A549 (cell line): ENCODE results near the gene ADD2. TPM values are rescaled to one million over a fixed set of nuclear protein-coding genes. Genes with fewer than 3 reads are reported as not detected.

ENCODE experiments used
- ATAC-seq, 2 experiments: fragments of 200-7000 bp in 1 of 2; fragments of >200 bp in 1 of 2; cut with Nextera tagmentation in 1 of 2; cut with Tn5 transposase in 1 of 2; 3 replicates each; pipeline versions ENCODE4 v1.8.0 to v1.9.1; 2018 to 2020; ENCODE audit warnings: mild to moderate bottlenecking in 1 of 2, moderate library complexity in 1 of 2
- CTCF ChIA-PET: fragments of 300-600 bp; sonication (Branson Sonifier 250); formaldehyde crosslinking; extraction: SDS; loops from one replicate; lab custom pipeline; 2021; ENCODE audit warnings: antibody characterized with exemption, inconsistent platforms; lab: Yijun Ruan, JAX
- POLR2A ChIA-PET: fragments of 350-600 bp; formaldehyde crosslinking; extraction: SDS; loops from one replicate; lab custom pipeline; 2021; ENCODE audit warnings: antibody characterized with exemption, inconsistent platforms; lab: Yijun Ruan, JAX
- DNase-seq, 2 experiments: peaks; one replicate each; pipeline versions ENCODE4 v3.0.0 to v3.0.0-alpha.2; 2011 to 2016; ENCODE audit warnings: low read depth in 1 of 2, low spot score in 1 of 2
- FAIRE-seq: peaks from 2 replicates; lab custom pipeline; 2011; peaks lifted over from hg19 to GRCh38; lab: Jason Lieb, UNC
- H3K27ac ChIP-seq, 2 experiments: fragments of >200 bp; sonication (Bioruptor Twin); formaldehyde crosslinking; 3 replicates each; pipeline ENCODE4 v1.5.1; 2016 to 2017
- H3K4me1 ChIP-seq: fragments of >200 bp; sonication (Bioruptor Twin); formaldehyde crosslinking; 3 replicates; pipeline ENCODE4 v1.6.1; 2016
- H3K4me2 ChIP-seq: fragments of >200 bp; sonication (Bioruptor Twin); formaldehyde crosslinking; 3 replicates; pipeline ENCODE4 v1.6.1; 2016
- H3K4me3 ChIP-seq: fragments of >200 bp; sonication (Bioruptor Twin); formaldehyde crosslinking; 3 replicates; pipeline ENCODE4 v1.5.1; 2016
- H3K9me3 ChIP-seq: fragments of >200 bp; sonication (Bioruptor Twin); formaldehyde crosslinking; 3 replicates; pipeline ENCODE4 v1.6.1; 2016
- CHD4 ChIP-seq: fragments of 200-600 bp; sonication (generic); IDR thresholded peaks from 2 replicates; pipeline ENCODE4 v1.6.1; 2016; ENCODE audit warnings: antibody characterized with exemption, mild to moderate bottlenecking, borderline replicate concordance
- ESRRA ChIP-seq: fragments of 150-350 bp; IDR thresholded peaks from 2 replicates; pipeline ENCODE4 v1.6.1; 2014; ENCODE audit warnings: mild to moderate bottlenecking, low read length, borderline replicate concordance
- GATA3 ChIP-seq: IDR thresholded peaks from 2 replicates; pipeline ENCODE4 v1.6.1; 2012; ENCODE audit warnings: borderline replicate concordance
- JUNB ChIP-seq: fragments of >200 bp; sonication (Bioruptor Twin); formaldehyde crosslinking; IDR thresholded peaks from 2 replicates; pipeline ENCODE4 v1.6.1; 2016
- KDM1A ChIP-seq: fragments of 200-600 bp; sonication (generic); IDR thresholded peaks from 2 replicates; pipeline ENCODE4 v1.6.1; 2016; ENCODE audit warnings: low read depth, mild to moderate bottlenecking
- MAFK ChIP-seq: fragments of 450-650 bp; IDR thresholded peaks from 2 replicates; pipeline ENCODE4 v1.6.1; 2014; ENCODE audit not compliant: partially characterized antibody
- MAZ ChIP-seq: fragments of 150-350 bp; IDR thresholded peaks from 2 replicates; pipeline ENCODE4 v1.6.1; 2014; ENCODE audit warnings: antibody characterized with exemption, low read depth, low read length, borderline replicate concordance
- NPAS2 ChIP-seq: fragments of 250-450 bp; sonication (Bioruptor Pico); IDR thresholded peaks from 2 replicates; pipeline ENCODE4 v1.8.0; 2022; ENCODE audit warnings: mild to moderate bottlenecking, moderate library complexity, borderline replicate concordance
- POLR2A ChIP-seq: IDR thresholded peaks from 2 replicates; pipeline ENCODE4 v1.6.1; 2012; ENCODE audit warnings: mild to moderate bottlenecking, low read length
- RARB ChIP-seq: fragments of 250-450 bp; sonication (Bioruptor Pico); IDR thresholded peaks from 2 replicates; pipeline ENCODE4 v1.8.0; 2021; ENCODE audit warnings: mild to moderate bottlenecking, moderate library complexity
- SREBF2 ChIP-seq: fragments of 450-650 bp; IDR thresholded peaks from 2 replicates; pipeline ENCODE4 v1.6.1; 2014; ENCODE audit warnings: mild to moderate bottlenecking, moderate library complexity
- ZC3H11A ChIP-seq: fragments of 450-650 bp; IDR thresholded peaks from 2 replicates; pipeline ENCODE4 v1.6.1; 2014; ENCODE audit warnings: antibody characterized with exemption, mild to moderate bottlenecking
- ZSCAN20 ChIP-seq: fragments of 250-450 bp; sonication (Bioruptor Pico); IDR thresholded peaks from 2 replicates; pipeline ENCODE4 v1.8.0; 2022; ENCODE audit warnings: mild to moderate bottlenecking, moderate library complexity
- WGBS: methylation state at CpG from one replicate; pipeline ENCODE4 v1.1.6; 2017; ENCODE audit errors: missing lambda C conversion rate; 5-methylcytosine and 5-hydroxymethylcytosine counted together
- polyA plus RNA-seq, 4 experiments: library from polyadenylated mRNA; depleted of rRNA in 3 of 4; stranded (reverse); fragments of >200 nt; fragmentation: RNase III in 1 of 4; extraction: RNeasy Plus Mini Kit Qiagen cat#74134 plus additional on column Dnase treatment in 1 of 4; gene quantifications; 2 replicates in 3 of 4; 3 replicates in 1 of 4; pipeline ENCODE4 v1.2.3, GENCODE V29; 2011 to 2017
- TF ChIP-seq, protein P1 (sequence below): fragments of 250-450 bp; sonication (Bioruptor Pico); IDR thresholded peaks from 2 replicates; pipeline ENCODE4 v1.5.0; 2021; ENCODE audit warnings: mild to moderate bottlenecking, moderate library complexity, borderline replicate concordance
- TF ChIP-seq, protein P2 (sequence below): fragments of >200 bp; sonication (Bioruptor Twin); formaldehyde crosslinking; IDR thresholded peaks from 3 replicates; pipeline ENCODE4 v1.5.1; 2016
- TF ChIP-seq, protein P3 (sequence below): IDR thresholded peaks from 2 replicates; pipeline ENCODE4 v1.6.1; 2012
- TF ChIP-seq, protein P4 (sequence below): fragments of >200 bp; sonication (Bioruptor Twin); formaldehyde crosslinking; IDR thresholded peaks from 3 replicates; pipeline ENCODE4 v1.6.1; 2016

ADD2 gene
- polyA plus RNA-seq, 2 of the 4 experiments (the other 2 are of a cell fraction) = 18.0 to 25.5 TPM

DNA sequence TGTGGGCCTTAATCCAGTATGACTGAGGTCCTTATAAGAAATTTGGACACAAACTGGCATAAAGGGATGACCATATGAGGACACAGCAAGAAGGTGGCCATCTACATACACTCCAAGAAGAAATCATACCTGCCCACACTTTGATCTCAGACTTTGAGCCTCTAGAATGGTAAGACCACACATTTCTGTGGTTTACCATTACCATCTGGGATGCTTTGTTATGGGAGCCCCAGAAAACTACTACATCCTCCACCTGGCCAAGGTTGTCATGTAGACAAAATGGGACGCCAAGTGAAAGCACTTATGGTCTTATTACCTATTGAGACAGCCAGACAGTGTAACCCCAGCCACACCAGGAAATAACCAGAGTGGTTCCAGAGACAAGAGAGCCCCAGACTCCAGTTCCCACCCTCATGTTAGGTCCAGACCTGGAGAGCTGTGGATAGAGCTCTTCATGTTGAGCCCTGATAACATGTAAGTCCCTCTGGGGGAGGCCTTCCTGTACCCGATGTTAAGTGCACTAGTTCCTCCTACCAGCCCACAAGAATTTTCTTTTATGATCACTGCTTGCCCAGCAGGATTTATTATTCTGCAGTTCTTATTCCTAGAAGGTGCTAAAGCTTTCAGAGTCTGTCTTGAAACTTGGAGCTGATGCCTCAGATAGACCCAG lies 4.6 kb upstream of the ADD2 start:
- DNase-seq (no peak), FAIRE-seq (no peak), ATAC-seq (no peak)
- TF ChIP-seq CHD4 = no peak
- no peak for TF ChIP-seq NPAS2 (CRISPR knock-in tag)
- TF ChIP-seq, protein P1, sequence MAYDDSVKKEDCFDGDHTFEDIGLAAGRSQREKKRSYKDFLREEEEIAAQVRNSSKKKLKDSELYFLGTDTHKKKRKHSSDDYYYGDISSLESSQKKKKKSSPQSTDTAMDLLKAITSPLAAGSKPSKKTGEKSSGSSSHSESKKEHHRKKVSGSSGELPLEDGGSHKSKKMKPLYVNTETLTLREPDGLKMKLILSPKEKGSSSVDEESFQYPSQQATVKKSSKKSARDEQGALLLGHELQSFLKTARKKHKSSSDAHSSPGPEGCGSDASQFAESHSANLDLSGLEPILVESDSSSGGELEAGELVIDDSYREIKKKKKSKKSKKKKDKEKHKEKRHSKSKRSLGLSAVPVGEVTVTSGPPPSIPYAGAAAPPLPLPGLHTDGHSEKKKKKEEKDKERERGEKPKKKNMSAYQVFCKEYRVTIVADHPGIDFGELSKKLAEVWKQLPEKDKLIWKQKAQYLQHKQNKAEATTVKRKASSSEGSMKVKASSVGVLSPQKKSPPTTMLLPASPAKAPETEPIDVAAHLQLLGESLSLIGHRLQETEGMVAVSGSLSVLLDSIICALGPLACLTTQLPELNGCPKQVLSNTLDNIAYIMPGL (CRISPR knock-in tag) = no peak
- TF ChIP-seq, protein P2, sequence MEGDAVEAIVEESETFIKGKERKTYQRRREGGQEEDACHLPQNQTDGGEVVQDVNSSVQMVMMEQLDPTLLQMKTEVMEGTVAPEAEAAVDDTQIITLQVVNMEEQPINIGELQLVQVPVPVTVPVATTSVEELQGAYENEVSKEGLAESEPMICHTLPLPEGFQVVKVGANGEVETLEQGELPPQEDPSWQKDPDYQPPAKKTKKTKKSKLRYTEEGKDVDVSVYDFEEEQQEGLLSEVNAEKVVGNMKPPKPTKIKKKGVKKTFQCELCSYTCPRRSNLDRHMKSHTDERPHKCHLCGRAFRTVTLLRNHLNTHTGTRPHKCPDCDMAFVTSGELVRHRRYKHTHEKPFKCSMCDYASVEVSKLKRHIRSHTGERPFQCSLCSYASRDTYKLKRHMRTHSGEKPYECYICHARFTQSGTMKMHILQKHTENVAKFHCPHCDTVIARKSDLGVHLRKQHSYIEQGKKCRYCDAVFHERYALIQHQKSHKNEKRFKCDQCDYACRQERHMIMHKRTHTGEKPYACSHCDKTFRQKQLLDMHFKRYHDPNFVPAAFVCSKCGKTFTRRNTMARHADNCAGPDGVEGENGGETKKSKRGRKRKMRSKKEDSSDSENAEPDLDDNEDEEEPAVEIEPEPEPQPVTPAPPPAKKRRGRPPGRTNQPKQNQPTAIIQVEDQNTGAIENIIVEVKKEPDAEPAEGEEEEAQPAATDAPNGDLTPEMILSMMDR = no peak
- POLR2A ChIA-PET = no interaction called here
- Histone ChIP-seq H3K9me3 (no peaks in the 10 kb centered on the region), H3K4me3 (no peak overlapping the region), H3K4me2 (no peak overlapping the region), H3K27ac (no peak overlapping the region), H3K4me1 (peaks cover 14% of the 10 kb centered on the region)
- CTCF ChIA-PET = interaction anchor here (0.6 to 6.4 kb wide), 7 partner anchors 13 to 303 kb away, joined by 3 to 52 read pairs (median 4); partner anchors contain the start of gene FIGLA
- 71% methylated on average over 2 of the region's 2 CpGs for WGBS

DNA sequence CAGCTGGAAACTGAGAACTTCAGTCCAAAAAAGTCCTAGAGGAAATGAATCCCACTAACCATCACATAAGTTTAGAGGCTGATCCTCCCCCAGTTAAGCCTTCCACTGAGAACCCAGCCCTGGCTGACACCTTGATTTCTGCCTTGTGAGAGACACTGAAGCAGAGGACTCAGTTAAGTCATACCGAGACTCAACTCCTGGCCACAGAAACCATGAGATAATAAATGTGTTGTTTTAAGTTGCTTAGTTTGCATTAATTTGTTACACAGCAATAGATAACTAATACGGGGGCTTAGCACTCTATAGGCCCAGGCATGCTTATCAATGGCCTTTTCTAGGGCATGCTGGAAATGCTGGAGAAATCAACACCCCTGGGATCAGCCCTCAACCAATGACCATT lies 3.4 kb upstream of the ADD2 start:
- Histone ChIP-seq H3K27ac (no peak overlapping the region), H3K4me3 (no peak overlapping the region)
- CTCF ChIA-PET = interaction anchor here (1.0 to 6.4 kb wide), 4 partner anchors 12 to 124 kb away, joined by 3 to 52 read pairs (median 23); partner anchors contain the start of gene FIGLA
- 71% methylated on average over 2 of the region's 2 CpGs for WGBS
- ATAC-seq = no peak
- TF ChIP-seq, protein P3, sequence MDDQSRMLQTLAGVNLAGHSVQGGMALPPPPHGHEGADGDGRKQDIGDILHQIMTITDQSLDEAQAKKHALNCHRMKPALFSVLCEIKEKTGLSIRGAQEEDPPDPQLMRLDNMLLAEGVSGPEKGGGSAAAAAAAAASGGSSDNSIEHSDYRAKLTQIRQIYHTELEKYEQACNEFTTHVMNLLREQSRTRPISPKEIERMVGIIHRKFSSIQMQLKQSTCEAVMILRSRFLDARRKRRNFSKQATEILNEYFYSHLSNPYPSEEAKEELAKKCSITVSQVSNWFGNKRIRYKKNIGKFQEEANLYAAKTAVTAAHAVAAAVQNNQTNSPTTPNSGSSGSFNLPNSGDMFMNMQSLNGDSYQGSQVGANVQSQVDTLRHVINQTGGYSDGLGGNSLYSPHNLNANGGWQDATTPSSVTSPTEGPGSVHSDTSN = no peak
- TF ChIP-seq GATA3 (no peak), KDM1A (no peak), ZSCAN20 (CRISPR knock-in tag) (no peak), ESRRA (no peak), SREBF2 (no peak), MAFK (peak; percentile 46)
- TF ChIP-seq, protein P2 = no peak
- TF ChIP-seq, all 56 proteins: peak for 1
- FAIRE-seq (no peak), DNase-seq (no peak)
- POLR2A ChIA-PET = no interaction called here
- Histone ChIP-seq H3K4me2 (no peak overlapping the region), H3K9me3 (no peaks in the 10 kb centered on the region), H3K4me1 (peaks cover 13% of the 10 kb centered on the region)

DNA sequence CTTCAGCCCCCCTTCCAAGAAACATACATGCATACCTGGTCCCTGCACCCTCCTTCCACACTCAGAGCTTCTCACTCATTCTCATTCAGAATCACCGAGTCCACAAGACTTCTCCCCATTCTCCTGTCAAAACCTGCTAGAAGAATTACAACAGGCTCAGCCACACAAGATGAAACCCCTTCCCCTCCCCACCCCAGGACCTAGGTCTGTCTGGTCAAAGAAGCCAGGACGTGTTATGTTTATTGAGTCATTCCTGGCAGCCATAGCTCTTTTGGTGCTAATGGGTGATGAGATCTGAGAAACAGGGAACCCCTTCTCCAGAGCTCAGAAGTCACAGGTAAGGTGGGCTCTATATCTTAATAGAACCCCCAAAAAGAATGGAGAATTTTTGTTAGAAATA lies 1.4 kb upstream of the ADD2 start:
- H3K9me3 ChIP-seq = no peaks in the 10 kb centered on the region
- DNase-seq (no peak), FAIRE-seq (no peak), ATAC-seq (no peak)
- H3K4me2 ChIP-seq = no peak overlapping the region
- peaks cover 11% of the 10 kb centered on the region for H3K4me1 ChIP-seq
- 68% methylated on average over 2 of the region's 2 CpGs for WGBS
- H3K4me3 ChIP-seq = no peak overlapping the region
- no peak overlapping the region for H3K27ac ChIP-seq
- no peak for TF ChIP-seq RARB (CRISPR knock-in tag)
- TF ChIP-seq, protein P4, sequence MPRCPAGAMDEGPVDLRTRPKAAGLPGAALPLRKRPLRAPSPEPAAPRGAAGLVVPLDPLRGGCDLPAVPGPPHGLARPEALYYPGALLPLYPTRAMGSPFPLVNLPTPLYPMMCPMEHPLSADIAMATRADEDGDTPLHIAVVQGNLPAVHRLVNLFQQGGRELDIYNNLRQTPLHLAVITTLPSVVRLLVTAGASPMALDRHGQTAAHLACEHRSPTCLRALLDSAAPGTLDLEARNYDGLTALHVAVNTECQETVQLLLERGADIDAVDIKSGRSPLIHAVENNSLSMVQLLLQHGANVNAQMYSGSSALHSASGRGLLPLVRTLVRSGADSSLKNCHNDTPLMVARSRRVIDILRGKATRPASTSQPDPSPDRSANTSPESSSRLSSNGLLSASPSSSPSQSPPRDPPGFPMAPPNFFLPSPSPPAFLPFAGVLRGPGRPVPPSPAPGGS = no peak
- no peak for TF ChIP-seq MAZ
- TF ChIP-seq JUNB = no peak
- TF ChIP-seq, protein P3 = no peak
- no peak for TF ChIP-seq POLR2A
- TF ChIP-seq ZC3H11A = no peak
- TF ChIP-seq, all 56 proteins: peak for 0
- ChIA-PET CTCF (interaction anchor here (0.6 to 4.1 kb wide), 24 partner anchors 10 to 480 kb away, joined by 3 to 46 read pairs (median 6); partner anchors contain the start of genes FAM136A and FIGLA), POLR2A (no interaction called here)
